ENCODE results near the gene RERG.

DNA sequence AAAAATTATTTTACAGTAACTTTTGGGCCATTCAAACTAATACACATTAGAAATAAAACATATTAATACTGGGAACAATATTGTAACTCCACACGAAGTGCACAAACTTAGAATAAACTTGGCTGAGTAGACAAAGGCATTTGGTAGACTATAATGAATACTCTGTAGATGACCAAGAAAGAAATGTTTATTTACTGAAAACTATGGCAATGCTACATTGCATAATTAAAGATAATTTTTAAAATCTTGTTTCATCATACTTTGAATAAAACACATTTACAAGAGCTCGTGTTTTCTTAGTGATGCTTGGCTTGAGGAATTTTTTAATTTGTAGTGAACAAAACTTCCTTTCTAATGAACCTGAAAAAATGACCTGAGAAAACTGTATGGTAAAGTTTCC is 21.3 kb downstream of the RERG start:
- TF ChIP-seq, protein P1, sequence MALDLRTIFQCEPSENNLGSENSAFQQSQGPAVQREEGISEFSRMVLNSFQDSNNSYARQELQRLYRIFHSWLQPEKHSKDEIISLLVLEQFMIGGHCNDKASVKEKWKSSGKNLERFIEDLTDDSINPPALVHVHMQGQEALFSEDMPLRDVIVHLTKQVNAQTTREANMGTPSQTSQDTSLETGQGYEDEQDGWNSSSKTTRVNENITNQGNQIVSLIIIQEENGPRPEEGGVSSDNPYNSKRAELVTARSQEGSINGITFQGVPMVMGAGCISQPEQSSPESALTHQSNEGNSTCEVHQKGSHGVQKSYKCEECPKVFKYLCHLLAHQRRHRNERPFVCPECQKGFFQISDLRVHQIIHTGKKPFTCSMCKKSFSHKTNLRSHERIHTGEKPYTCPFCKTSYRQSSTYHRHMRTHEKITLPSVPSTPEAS (tag by site-specific recombination; IDR thresholded peaks at IDR 0.05) = no peak
- no peak for TF ChIP-seq ZNF302 (tag by site-specific recombination; IDR thresholded peaks at IDR 0.05; ENCODE audit: low read depth)
- no peak for TF ChIP-seq SP2 (tag by site-specific recombination; IDR thresholded peaks at IDR 0.05)
- TF ChIP-seq, protein P2, sequence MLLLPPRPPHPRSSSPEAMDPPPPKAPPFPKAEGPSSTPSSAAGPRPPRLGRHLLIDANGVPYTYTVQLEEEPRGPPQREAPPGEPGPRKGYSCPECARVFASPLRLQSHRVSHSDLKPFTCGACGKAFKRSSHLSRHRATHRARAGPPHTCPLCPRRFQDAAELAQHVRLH (tag by site-specific recombination; IDR thresholded peaks at IDR 0.05) = no peak
- TF ChIP-seq MEIS1 (CRISPR knock-in tag; IDR thresholded peaks at IDR 0.05; ENCODE audit: borderline replicate concordance) = no peak
- no peak for TF ChIP-seq ZNF19 (tag by site-specific recombination; IDR thresholded peaks at IDR 0.05; ENCODE audit: low read depth)
- TF ChIP-seq, protein P3, sequence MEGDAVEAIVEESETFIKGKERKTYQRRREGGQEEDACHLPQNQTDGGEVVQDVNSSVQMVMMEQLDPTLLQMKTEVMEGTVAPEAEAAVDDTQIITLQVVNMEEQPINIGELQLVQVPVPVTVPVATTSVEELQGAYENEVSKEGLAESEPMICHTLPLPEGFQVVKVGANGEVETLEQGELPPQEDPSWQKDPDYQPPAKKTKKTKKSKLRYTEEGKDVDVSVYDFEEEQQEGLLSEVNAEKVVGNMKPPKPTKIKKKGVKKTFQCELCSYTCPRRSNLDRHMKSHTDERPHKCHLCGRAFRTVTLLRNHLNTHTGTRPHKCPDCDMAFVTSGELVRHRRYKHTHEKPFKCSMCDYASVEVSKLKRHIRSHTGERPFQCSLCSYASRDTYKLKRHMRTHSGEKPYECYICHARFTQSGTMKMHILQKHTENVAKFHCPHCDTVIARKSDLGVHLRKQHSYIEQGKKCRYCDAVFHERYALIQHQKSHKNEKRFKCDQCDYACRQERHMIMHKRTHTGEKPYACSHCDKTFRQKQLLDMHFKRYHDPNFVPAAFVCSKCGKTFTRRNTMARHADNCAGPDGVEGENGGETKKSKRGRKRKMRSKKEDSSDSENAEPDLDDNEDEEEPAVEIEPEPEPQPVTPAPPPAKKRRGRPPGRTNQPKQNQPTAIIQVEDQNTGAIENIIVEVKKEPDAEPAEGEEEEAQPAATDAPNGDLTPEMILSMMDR (tag by site-specific recombination; IDR thresholded peaks at IDR 0.05) = no peak
- no peak for TF ChIP-seq ZNF138 (tag by site-specific recombination; IDR thresholded peaks at IDR 0.05; ENCODE audit: borderline replicate concordance)
- no peak for TF ChIP-seq ZNF776 (tag by site-specific recombination; IDR thresholded peaks at IDR 0.05; ENCODE audit: borderline replicate concordance)

All from HEK293 (cell line).